ENCODE results near the gene OXGR1. TPM values are rescaled to one million over a fixed set of nuclear protein-coding genes. Genes with fewer than 3 reads are reported as not detected.

Gene OXGR1
- total and polyA plus RNA-seq, 2 donors (not counting 3 experiments of a cell fraction or from before 2014, with no cell fraction given) = not detected

DNA sequence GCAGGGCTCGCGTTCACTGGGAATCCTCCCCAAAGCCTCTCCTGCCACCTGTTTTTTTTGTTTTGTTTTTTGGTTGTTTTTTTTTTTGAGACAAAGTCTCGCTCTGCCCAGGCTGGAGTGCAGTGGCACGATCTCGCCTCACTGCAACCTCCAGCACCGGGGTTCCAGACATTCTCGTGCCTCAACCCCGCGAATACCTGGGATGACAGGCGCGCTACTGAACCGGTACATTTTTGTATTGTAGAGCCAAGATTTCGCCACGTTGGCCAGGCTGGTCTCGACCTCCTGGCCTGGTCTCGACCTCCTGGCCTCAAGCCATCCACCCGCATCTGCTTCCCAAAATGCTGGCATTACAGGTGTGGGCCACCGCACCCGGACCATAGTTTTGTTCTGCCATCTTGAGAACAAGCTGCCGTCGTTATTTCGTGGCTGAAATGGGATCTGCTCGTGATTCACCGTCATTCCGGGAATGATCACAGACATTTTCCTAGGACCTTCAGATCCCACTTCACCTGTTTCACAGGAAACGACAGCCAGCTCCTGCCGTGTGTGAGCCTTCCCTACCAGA lies 46.8 kb downstream of the OXGR1 start:
- no peak overlapping the region for H3K4me2 ChIP-seq (ENCODE audit: insufficient read depth, low read length)
- H3K27me3 ChIP-seq (ENCODE audit: control insufficient read depth in 2 of 2, insufficient read depth in 2 of 2, low read length in 2 of 2) = peaks cover 0 to 2% of the 10 kb centered on the region in 2 experiments
- intact Hi-C loops (cut with micrococcal nuclease) (no loop called here), dilution Hi-C loops (cut with MboI; ENCODE audit: extremely low pct_ligation_motif_present, low sequenced_read_pairs) (no loop called here)
- TF ChIP-seq, protein P1, sequence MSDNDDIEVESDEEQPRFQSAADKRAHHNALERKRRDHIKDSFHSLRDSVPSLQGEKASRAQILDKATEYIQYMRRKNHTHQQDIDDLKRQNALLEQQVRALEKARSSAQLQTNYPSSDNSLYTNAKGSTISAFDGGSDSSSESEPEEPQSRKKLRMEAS (IDR thresholded peaks at IDR 0.05; ENCODE audit: insufficient read depth, insufficient read length) = no peak
- no peak for TF ChIP-seq MYC (IDR thresholded peaks at IDR 0.05; ENCODE audit: low read depth, low read length)
- TF ChIP-seq EZH2 (IDR thresholded peaks at IDR 0.05; ENCODE audit: borderline replicate concordance, low read depth, low read length, severe bottlenecking) = no peak
- TF ChIP-seq FOS (IDR thresholded peaks at IDR 0.05; ENCODE audit: borderline replicate concordance, insufficient read depth, low read length) = no peak
- TF ChIP-seq, protein P2, sequence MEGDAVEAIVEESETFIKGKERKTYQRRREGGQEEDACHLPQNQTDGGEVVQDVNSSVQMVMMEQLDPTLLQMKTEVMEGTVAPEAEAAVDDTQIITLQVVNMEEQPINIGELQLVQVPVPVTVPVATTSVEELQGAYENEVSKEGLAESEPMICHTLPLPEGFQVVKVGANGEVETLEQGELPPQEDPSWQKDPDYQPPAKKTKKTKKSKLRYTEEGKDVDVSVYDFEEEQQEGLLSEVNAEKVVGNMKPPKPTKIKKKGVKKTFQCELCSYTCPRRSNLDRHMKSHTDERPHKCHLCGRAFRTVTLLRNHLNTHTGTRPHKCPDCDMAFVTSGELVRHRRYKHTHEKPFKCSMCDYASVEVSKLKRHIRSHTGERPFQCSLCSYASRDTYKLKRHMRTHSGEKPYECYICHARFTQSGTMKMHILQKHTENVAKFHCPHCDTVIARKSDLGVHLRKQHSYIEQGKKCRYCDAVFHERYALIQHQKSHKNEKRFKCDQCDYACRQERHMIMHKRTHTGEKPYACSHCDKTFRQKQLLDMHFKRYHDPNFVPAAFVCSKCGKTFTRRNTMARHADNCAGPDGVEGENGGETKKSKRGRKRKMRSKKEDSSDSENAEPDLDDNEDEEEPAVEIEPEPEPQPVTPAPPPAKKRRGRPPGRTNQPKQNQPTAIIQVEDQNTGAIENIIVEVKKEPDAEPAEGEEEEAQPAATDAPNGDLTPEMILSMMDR (IDR thresholded peaks at IDR 0.05; ENCODE audit: extremely low read depth in 1 of 2, insufficient read depth in 1 of 2, low read depth in 1 of 2, low read length in 2 of 2) = no peak
- no peak for TF ChIP-seq JUN (IDR thresholded peaks at IDR 0.05; ENCODE audit: borderline replicate concordance, insufficient read depth, insufficient read length, low read depth)
- no peak for TF ChIP-seq GATA2 (IDR thresholded peaks at IDR 0.05; ENCODE audit: insufficient read depth, insufficient read length, low read depth, low read length)
- no peak for TF ChIP-seq POLR2A (IDR thresholded peaks at IDR 0.05; ENCODE audit: low read depth, low read length)
- no peak for TF ChIP-seq POLR2AphosphoS5 (IDR thresholded peaks at IDR 0.05; ENCODE audit: insufficient read depth, low read depth, low read length)
- ChIA-PET POLR2A (no interaction called here), CTCF (interaction anchor here (0.8 kb wide), 1 partner anchor 11 kb away, joined by 3 read pairs; no protein-coding TSS in a partner anchor)
- no peak overlapping the region for H3K9ac ChIP-seq (replicated peaks; ENCODE audit: extremely low read depth, insufficient read depth, low read length)
- no TSS peak for BruUV-seq (replicated peaks)
- FAIRE-seq (no peak), DNase-seq (ENCODE audit: low read depth, low spot score) (no peak)
- H3K4me3 ChIP-seq (replicated peaks in 1 of 3; ENCODE audit: insufficient read depth in 1 of 3, low read depth in 1 of 3, low read length in 3 of 3) = no peak overlapping the region
- H3K36me3 ChIP-seq (ENCODE audit: control insufficient read depth in 2 of 2, extremely low read depth in 1 of 2, insufficient read depth in 2 of 2, low read length in 2 of 2) = no peaks in the 10 kb centered on the region
- no peaks in the 10 kb centered on the region for H4K20me1 ChIP-seq (replicated peaks; ENCODE audit: control insufficient read depth, extremely low read depth, insufficient read depth, low read length)
- no peaks in the 10 kb centered on the region for H3K79me2 ChIP-seq (ENCODE audit: control insufficient read depth, insufficient read depth, low read length)
- H3K9me1 ChIP-seq (replicated peaks; ENCODE audit: control insufficient read depth, extremely low read depth, insufficient read depth, low read length) = no peaks in the 10 kb centered on the region
- no peak overlapping the region for H2AFZ ChIP-seq (ENCODE audit: low read depth, low read length)
- no peak overlapping the region for H3K27ac ChIP-seq (ENCODE audit: insufficient read depth, low read depth, low read length)
- H3K4me1 ChIP-seq (ENCODE audit: control insufficient read depth, extremely low read depth, insufficient read depth, low read length) = no peaks in the 10 kb centered on the region
- no peaks in the 10 kb centered on the region for H3K9me3 ChIP-seq (replicated peaks; ENCODE audit: control insufficient read depth, insufficient read depth, low read length)
